Suprapubic skin (tissue), 4 donors: Measurements from ENCODE around the gene SLC30A3.

Source experiments
- POLR2A ChIP-seq, 2 donors: fragments of 450-650 bp; IDR thresholded peaks; one replicate each; pipeline ENCODE4 v1.6.1; 2017; ENCODE audit warnings: antibody characterized with exemption in 2 of 2, mild to moderate bottlenecking in 2 of 2, moderate library complexity in 2 of 2
- POLR2AphosphoS5 ChIP-seq, 3 donors: sonication (generic); formaldehyde crosslinking; IDR thresholded peaks; one replicate each; pipeline ENCODE4 v1.6.1; 2017; ENCODE audit warnings: antibody characterized with exemption in 3 of 3
- TF ChIP-seq, protein P1 (sequence below), 2 donors: fragments of 200-600 bp in 1 of 2; fragments of 450-650 bp in 1 of 2; sonication (generic) in 1 of 2; IDR thresholded peaks; one replicate each; pipeline ENCODE4 v1.5.1; 2016 to 2019; ENCODE audit warnings: antibody characterized with exemption in 2 of 2, mild to moderate bottlenecking in 1 of 2, moderate library complexity in 1 of 2

DNA sequence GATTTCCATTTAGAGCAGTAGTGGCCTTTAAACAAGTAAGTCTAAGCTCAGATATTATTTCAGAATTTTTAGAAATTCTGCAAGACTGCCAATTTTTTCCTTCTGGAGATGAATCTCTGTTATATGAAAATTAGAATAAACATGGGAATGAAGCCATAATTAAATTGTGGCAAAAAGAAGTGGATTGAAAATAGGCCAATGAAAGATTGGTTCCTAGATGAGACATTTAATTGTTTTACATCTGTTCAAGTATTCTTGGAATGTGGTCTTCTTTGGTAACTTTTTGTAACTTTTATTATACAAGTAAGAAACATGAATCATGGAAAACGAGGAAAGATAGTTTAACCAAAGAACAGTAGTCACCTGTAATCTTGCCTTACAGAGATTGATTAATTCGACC lies 35.3 kb downstream of the SLC30A3 start:
- TF ChIP-seq, protein P1, sequence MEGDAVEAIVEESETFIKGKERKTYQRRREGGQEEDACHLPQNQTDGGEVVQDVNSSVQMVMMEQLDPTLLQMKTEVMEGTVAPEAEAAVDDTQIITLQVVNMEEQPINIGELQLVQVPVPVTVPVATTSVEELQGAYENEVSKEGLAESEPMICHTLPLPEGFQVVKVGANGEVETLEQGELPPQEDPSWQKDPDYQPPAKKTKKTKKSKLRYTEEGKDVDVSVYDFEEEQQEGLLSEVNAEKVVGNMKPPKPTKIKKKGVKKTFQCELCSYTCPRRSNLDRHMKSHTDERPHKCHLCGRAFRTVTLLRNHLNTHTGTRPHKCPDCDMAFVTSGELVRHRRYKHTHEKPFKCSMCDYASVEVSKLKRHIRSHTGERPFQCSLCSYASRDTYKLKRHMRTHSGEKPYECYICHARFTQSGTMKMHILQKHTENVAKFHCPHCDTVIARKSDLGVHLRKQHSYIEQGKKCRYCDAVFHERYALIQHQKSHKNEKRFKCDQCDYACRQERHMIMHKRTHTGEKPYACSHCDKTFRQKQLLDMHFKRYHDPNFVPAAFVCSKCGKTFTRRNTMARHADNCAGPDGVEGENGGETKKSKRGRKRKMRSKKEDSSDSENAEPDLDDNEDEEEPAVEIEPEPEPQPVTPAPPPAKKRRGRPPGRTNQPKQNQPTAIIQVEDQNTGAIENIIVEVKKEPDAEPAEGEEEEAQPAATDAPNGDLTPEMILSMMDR (IDR thresholded peaks at IDR 0.05), result no peak
- TF ChIP-seq POLR2A (IDR thresholded peaks at IDR 0.05) (no peak), POLR2AphosphoS5 (IDR thresholded peaks at IDR 0.05) (no peak)
